Suprapubic skin (tissue), 4 donors: ENCODE results near the gene CAPN8. TPM values are rescaled to one million over a fixed set of nuclear protein-coding genes. Genes with fewer than 3 reads are reported as not detected.

ENCODE experiments used
- DNase-seq, 2 donors: peaks; one replicate each; pipeline ENCODE4 v3.0.0-alpha.2; 2019; ENCODE audit warnings: low spot score in 2 of 2
- H3K27ac ChIP-seq: fragments of 200-600 bp; sonication (generic); one replicate; pipeline ENCODE4 v1.5.1; 2019
- H3K27me3 ChIP-seq: fragments of 200-600 bp; sonication (generic); one replicate; pipeline ENCODE4 v1.5.1; 2019
- H3K36me3 ChIP-seq: fragments of 200-600 bp; sonication (generic); one replicate; pipeline ENCODE4 v1.5.1; 2019
- H3K4me1 ChIP-seq: fragments of 200-600 bp; sonication (generic); one replicate; pipeline ENCODE4 v1.5.1; 2019
- H3K4me3 ChIP-seq: fragments of 200-600 bp; sonication (generic); one replicate; pipeline ENCODE4 v1.5.1; 2019; ENCODE audit warnings: mild to moderate bottlenecking
- H3K9me3 ChIP-seq: fragments of 200-600 bp; sonication (generic); one replicate; pipeline ENCODE4 v1.5.1; 2019
- CTCF ChIP-seq, 2 donors: fragments of 200-600 bp in 1 of 2; fragments of 450-650 bp in 1 of 2; sonication (generic) in 1 of 2; IDR thresholded peaks; one replicate each; pipeline ENCODE4 v1.5.1; 2016 to 2019; ENCODE audit warnings: antibody characterized with exemption in 2 of 2, mild to moderate bottlenecking in 1 of 2, moderate library complexity in 1 of 2
- EP300 ChIP-seq: sonication (generic); formaldehyde crosslinking; IDR thresholded peaks from one replicate; pipeline ENCODE4 v1.6.1; 2017; ENCODE audit warnings: antibody characterized with exemption
- POLR2A ChIP-seq, 2 donors: fragments of 450-650 bp; IDR thresholded peaks; one replicate each; pipeline ENCODE4 v1.6.1; 2017; ENCODE audit warnings: antibody characterized with exemption in 2 of 2, mild to moderate bottlenecking in 2 of 2, moderate library complexity in 2 of 2
- POLR2AphosphoS5 ChIP-seq, 3 donors: sonication (generic); formaldehyde crosslinking; IDR thresholded peaks; one replicate each; pipeline ENCODE4 v1.6.1; 2017; ENCODE audit warnings: antibody characterized with exemption in 3 of 3
- WGBS: methylation state at CpG from one replicate; pipeline ENCODE4 v1.1.5; 2018; 5-methylcytosine and 5-hydroxymethylcytosine counted together
- total RNA-seq, 4 donors: library from RNA; depleted of rRNA; stranded (reverse); fragments of >200 nt; gene quantifications; one replicate each; pipeline ENCODE4 v1.1.0, GENCODE V29; 2016

The CAPN8 gene
- total RNA-seq, 4 donors from 2014 or later, result 1.5 to 3.9 (median 2.7) TPM

GRCh38 chr1:223650465-223650864 lies 15.0 kb downstream of the CAPN8 start:
- TF ChIP-seq EP300, result no peak
- no peak for TF ChIP-seq POLR2AphosphoS5 (IDR thresholded peaks at IDR 0.05)
- no peak for TF ChIP-seq POLR2A (IDR thresholded peaks at IDR 0.05)
- no peak for TF ChIP-seq CTCF (IDR thresholded peaks at IDR 0.05)
- no peaks in the 10 kb centered on the region for H3K27me3 ChIP-seq
- no peaks in the 10 kb centered on the region for H3K9me3 ChIP-seq
- H3K36me3 ChIP-seq, result no peaks in the 10 kb centered on the region
- H3K27ac ChIP-seq, result no peak overlapping the region
- 55% methylated on average over 2 of the region's 2 CpGs for WGBS
- H3K4me3 ChIP-seq, result no peak overlapping the region
- no peak for DNase-seq
- peaks cover 24% of the 10 kb centered on the region for H3K4me1 ChIP-seq

DNA sequence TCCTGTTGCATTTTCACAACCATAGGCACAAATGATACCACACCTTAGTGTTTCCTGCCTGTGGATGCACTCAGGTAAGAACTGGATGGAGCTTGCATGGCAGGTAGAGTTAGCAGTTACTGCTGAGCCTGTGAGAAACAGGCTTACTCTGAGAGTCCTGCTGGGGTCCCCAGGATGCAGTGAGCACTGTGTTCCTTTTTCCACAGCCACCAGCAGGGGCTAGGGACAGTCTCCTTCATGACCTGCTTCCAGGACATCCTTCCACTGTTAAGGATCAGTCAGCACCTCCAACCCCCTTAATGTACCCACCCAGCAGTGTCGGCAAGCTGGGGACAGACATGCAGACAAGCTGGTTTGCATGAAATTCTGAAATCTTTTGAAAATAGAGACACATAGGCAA lies 16.3 kb downstream of the CAPN8 start:
- H3K36me3 ChIP-seq, result no peaks in the 10 kb centered on the region
- DNase-seq, result no peak
- no peak overlapping the region for H3K27ac ChIP-seq
- H3K27me3 ChIP-seq, result no peaks in the 10 kb centered on the region
- H3K4me3 ChIP-seq, result no peak overlapping the region
- TF ChIP-seq POLR2AphosphoS5 (IDR thresholded peaks at IDR 0.05), result no peak
- no peak for TF ChIP-seq CTCF (IDR thresholded peaks at IDR 0.05)
- no peak for TF ChIP-seq EP300
- no peak for TF ChIP-seq POLR2A (IDR thresholded peaks at IDR 0.05)
- no peaks in the 10 kb centered on the region for H3K9me3 ChIP-seq
- WGBS, result 0% methylated on average over 1 of the region's 1 CpG
- H3K4me1 ChIP-seq, result peaks cover 24% of the 10 kb centered on the region

GRCh38 chr1:223647249-223647648 lies 18.3 kb downstream of the CAPN8 start:
- 86% methylated on average over 1 of the region's 1 CpG for WGBS
- TF ChIP-seq POLR2AphosphoS5 (IDR thresholded peaks at IDR 0.05), result no peak
- TF ChIP-seq POLR2A (IDR thresholded peaks at IDR 0.05), result no peak
- no peak for TF ChIP-seq EP300
- TF ChIP-seq CTCF (IDR thresholded peaks at IDR 0.05), result no peak
- H3K27ac ChIP-seq, result no peak overlapping the region
- peaks cover 16% of the 10 kb centered on the region for H3K4me1 ChIP-seq
- H3K4me3 ChIP-seq, result no peak overlapping the region
- no peaks in the 10 kb centered on the region for H3K9me3 ChIP-seq
- DNase-seq, result no peak
- H3K36me3 ChIP-seq, result no peaks in the 10 kb centered on the region
- no peaks in the 10 kb centered on the region for H3K27me3 ChIP-seq

DNA sequence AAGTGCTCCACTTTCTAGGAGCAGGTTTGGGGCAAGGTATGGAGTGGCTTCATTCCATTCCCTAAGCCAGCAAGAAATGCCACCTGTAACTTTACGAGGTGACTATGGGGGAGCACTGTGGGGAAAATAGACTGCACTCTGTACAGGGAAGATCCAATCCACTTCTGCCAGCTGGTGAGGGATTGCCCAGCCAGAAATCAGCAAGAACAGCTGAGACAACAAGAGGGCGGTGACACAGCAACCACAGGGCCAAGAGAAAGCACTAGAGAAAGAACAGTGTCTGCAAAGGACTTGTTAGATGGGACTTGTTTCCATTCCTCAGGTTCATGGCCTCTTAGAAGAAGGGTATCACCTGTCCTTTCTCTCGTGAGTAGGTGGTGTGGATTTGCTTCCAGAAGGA lies 19.6 kb downstream of the CAPN8 start:
- Histone ChIP-seq H3K4me3 (no peak overlapping the region), H3K27ac (no peak overlapping the region), H3K4me1 (peaks cover 9% of the 10 kb centered on the region), H3K27me3 (no peaks in the 10 kb centered on the region), H3K9me3 (no peaks in the 10 kb centered on the region), H3K36me3 (no peaks in the 10 kb centered on the region)
- WGBS, result 72% methylated on average over 3 of the region's 3 CpGs
- TF ChIP-seq EP300, result no peak
- no peak for TF ChIP-seq POLR2AphosphoS5 (IDR thresholded peaks at IDR 0.05)
- TF ChIP-seq POLR2A (IDR thresholded peaks at IDR 0.05), result no peak
- no peak for TF ChIP-seq CTCF (IDR thresholded peaks at IDR 0.05)
- DNase-seq, result no peak

GRCh38 chr1:223642237-223642636 lies 23.3 kb downstream of the CAPN8 start:
- DNase-seq, result no peak
- Histone ChIP-seq H3K27ac (no peak overlapping the region), H3K36me3 (no peaks in the 10 kb centered on the region), H3K9me3 (no peaks in the 10 kb centered on the region), H3K4me3 (no peak overlapping the region), H3K4me1 (no peaks in the 10 kb centered on the region), H3K27me3 (peaks cover 4% of the 10 kb centered on the region)
- TF ChIP-seq CTCF (IDR thresholded peaks at IDR 0.05) (no peak), EP300 (no peak), POLR2A (IDR thresholded peaks at IDR 0.05) (no peak), POLR2AphosphoS5 (IDR thresholded peaks at IDR 0.05) (no peak)
- 73% methylated on average over 6 of the region's 7 CpGs for WGBS
